D721Med (cell line): ENCODE data around the gene TBC1D22A.

ENCODE experiments used
- DNase-seq: peaks from one replicate; pipeline ENCODE4 v3.0.0; 2011; ENCODE audit warnings: low spot score; ENCODE audit not compliant: insufficient read length
- FAIRE-seq: peaks from 2 replicates; lab custom pipeline; 2011; peaks lifted over from hg19 to GRCh38; lab: Jason Lieb, UNC
- CTCF ChIP-seq: IDR thresholded peaks from 2 replicates; pipeline ENCODE4 v1.5.1; 2012; ENCODE audit warnings: mild to moderate bottlenecking, control low read depth; ENCODE audit not compliant: insufficient read depth; ENCODE audit errors: missing control alignments

TBC1D22A gene

GRCh38 chr22:47009304-47010101 is 247.1 kb downstream of the TBC1D22A start:
- DNase-seq (no peak), FAIRE-seq (no peak)
- TF ChIP-seq CTCF: no peak

- no peak for TF ChIP-seq CTCF
- DNase-seq (no peak), FAIRE-seq (no peak)
Observed at GRCh38 chr22:47010211-47010610, 247.8 kb downstream of the TBC1D22A start.

GRCh38 chr22:47011131-47011858 is 248.8 kb downstream of the TBC1D22A start:
- no peak for FAIRE-seq
- no peak for TF ChIP-seq CTCF
- no peak for DNase-seq

- TF ChIP-seq CTCF: no peak
- FAIRE-seq (no peak), DNase-seq (no peak)
Observed at GRCh38 chr22:47011859-47012258, 249.4 kb downstream of the TBC1D22A start.

- FAIRE-seq (no peak), DNase-seq (no peak)
- no peak for TF ChIP-seq CTCF
Observed at GRCh38 chr22:47012589-47013370, 250.3 kb downstream of the TBC1D22A start.

- DNase-seq (no peak), FAIRE-seq (no peak)
- TF ChIP-seq CTCF: no peak
Observed at GRCh38 chr22:47013861-47014635, 251.6 kb downstream of the TBC1D22A start.
